Spleen (tissue), 11 donors: ENCODE results near the gene SIGLECL1. TPM values are rescaled to one million over a fixed set of nuclear protein-coding genes. Genes with fewer than 3 reads are reported as not detected.

Experiments used
- DNase-seq: peaks from one replicate; pipeline ENCODE4 v3.0.0-alpha.2; 2020
- H3K27ac ChIP-seq, 8 donors: fragments of 200-600 bp; sonication (generic) in 7 of 8; 1 replicate in 4 of 8; 2 replicates in 4 of 8; pipeline versions ENCODE4 v1.5.0 to v1.8.0; 2016 to 2021; ENCODE audit warnings: inconsistent platforms in 4 of 8, mild to moderate bottlenecking in 4 of 8, moderate library complexity in 1 of 8
- H3K27me3 ChIP-seq, 7 donors: fragments of 200-600 bp; sonication (generic) in 6 of 7; replicated peaks in 1 of 7; 1 replicate in 4 of 7; 2 replicates in 3 of 7; pipeline versions ENCODE4 v1.5.0 to v1.8.0; 2016 to 2021; ENCODE audit warnings: inconsistent platforms in 3 of 7, mild to moderate bottlenecking in 1 of 7
- H3K36me3 ChIP-seq, 6 donors: fragments of 200-600 bp; sonication (generic) in 5 of 6; 1 replicate in 4 of 6; 2 replicates in 2 of 6; pipeline versions ENCODE4 v1.5.0 to v1.8.0; 2016 to 2021; ENCODE audit warnings: inconsistent platforms in 2 of 6
- H3K4me1 ChIP-seq, 6 donors: fragments of 200-600 bp; sonication (generic) in 5 of 6; 1 replicate in 3 of 6; 2 replicates in 3 of 6; pipeline versions ENCODE4 v1.5.0 to v1.8.0; 2016 to 2021; ENCODE audit warnings: inconsistent platforms in 3 of 6
- H3K4me3 ChIP-seq, 8 donors: fragments of 200-600 bp; sonication (generic) in 7 of 8; 1 replicate in 4 of 8; 2 replicates in 4 of 8; pipeline versions ENCODE4 v1.5.0 to v1.8.0; 2016 to 2021; ENCODE audit warnings: inconsistent platforms in 4 of 8, mild to moderate bottlenecking in 4 of 8, moderate library complexity in 2 of 8
- H3K9me3 ChIP-seq, 8 donors: fragments of 200-600 bp; sonication (generic) in 7 of 8; 1 replicate in 4 of 8; 2 replicates in 4 of 8; pipeline versions ENCODE4 v1.5.0 to v1.8.0; 2016 to 2021; ENCODE audit warnings: inconsistent platforms in 4 of 8
- CTCF ChIP-seq, 11 experiments: fragments of 200-600 bp in 7 of 11; fragments of 450-650 bp in 4 of 11; sonication (generic) in 4 of 11; IDR thresholded peaks in 8 of 11; conservative IDR thresholded peaks in 3 of 11; 1 replicate in 7 of 11; 2 replicates in 4 of 11; pipeline versions ENCODE4 v1.4.0 to v1.8.0; 2016 to 2021; ENCODE audit warnings: antibody characterized with exemption in 11 of 11, inconsistent platforms in 4 of 11, mild to moderate bottlenecking in 1 of 11
- POLR2A ChIP-seq, 3 donors: fragments of 450-650 bp; IDR thresholded peaks; one replicate each; pipeline ENCODE4 v1.5.1; 2017; ENCODE audit warnings: antibody characterized with exemption in 3 of 3, mild to moderate bottlenecking in 1 of 3
- POLR2AphosphoS5 ChIP-seq, 3 donors: sonication (generic); formaldehyde crosslinking; IDR thresholded peaks; one replicate each; pipeline ENCODE4 v1.5.1; 2017; ENCODE audit warnings: antibody characterized with exemption in 3 of 3
- WGBS, 5 donors: extraction: QIAGEN DNeasy Blood & Tissue Kit in 3 of 5; methylation state at CpG; one replicate each; pipeline versions ENCODE4 v1.1.5 to v1.1.7; 2013 to 2018; 5-methylcytosine and 5-hydroxymethylcytosine counted together
- intact Hi-C: fragments of 100-400 bp; cut with DNase I; formaldehyde crosslinking; loops from one replicate; pipeline ENCODE4 v1.15.0; 2023; ENCODE audit warnings: low total_unique reads
- polyA plus RNA-seq, 3 donors: library from polyadenylated mRNA; stranded (reverse); fragments of 200-250 nt; gene quantifications; one replicate each; pipeline ENCODE4 v1.2.1, GENCODE V29; 2013
- total RNA-seq, 7 donors: library from RNA; depleted of rRNA in 3 of 7; stranded (reverse); fragments of >200 nt in 3 of 7; fragmentation: NEBNext Ultra II Directional in 4 of 7; extraction: Animal tissue kit (Norgen Biotek cat#: 25700) in 4 of 7; gene quantifications; one replicate each; pipeline versions ENCODE4 v1.1.0 to v1.2.1, GENCODE V29; 2016 to 2021
- donor health status: healthy with polysubstance abuse.
- donor health status: DM: no; HTN: no; CAD: no; lungs with moderate emphysema.
- donor health status: DM: no; HTN: no; CAD: no.
- donor health status: Bipolar disorder and iron deficiency.
- donor health status: healthy.
- donor health status: DM: no; HTN: no; CAD: no.
- donor health status: DM: yes; HTN: yes; CAD: no.

The SIGLECL1 gene
- total and polyA plus RNA-seq, 10 donors: 0.26 to 0.88 TPM; not detected in 8

DNA sequence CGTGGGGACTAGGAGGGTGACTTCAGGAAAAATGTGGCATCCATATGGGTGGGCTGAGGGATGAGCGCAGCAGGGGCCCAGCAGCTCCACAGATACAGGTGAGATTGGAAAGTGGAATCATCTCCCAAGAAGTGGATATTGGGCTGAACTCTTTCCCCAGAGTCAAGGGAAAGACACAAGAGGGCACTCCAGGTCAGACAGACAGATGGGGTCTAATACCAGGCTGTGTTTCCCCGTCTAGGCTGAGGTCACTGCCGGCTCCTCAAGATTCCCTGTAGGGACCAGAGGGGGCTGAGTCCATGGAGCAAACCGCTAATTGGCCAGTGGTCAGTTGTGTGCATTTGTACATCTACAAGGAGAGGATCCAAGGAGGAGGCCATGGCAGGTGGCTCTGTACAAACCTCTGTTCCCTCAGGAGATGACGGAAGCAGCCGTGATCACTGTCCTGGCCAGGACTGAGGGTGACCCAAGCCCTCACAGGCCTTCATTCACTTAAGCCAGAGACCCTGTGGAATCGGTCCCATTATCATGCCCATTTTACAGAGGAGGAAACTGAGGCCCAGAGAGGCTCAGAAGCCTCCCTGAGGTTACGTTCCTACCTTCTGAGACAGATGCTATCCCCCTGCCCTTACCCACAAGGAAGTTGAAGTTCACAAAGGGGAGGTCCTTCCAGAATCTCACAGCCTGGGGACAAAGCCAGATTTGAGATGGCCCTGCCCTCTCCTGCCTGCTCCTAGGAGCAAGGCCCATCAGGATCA lies 45.6 kb downstream of the SIGLECL1 start:
- DNase-seq: no peak
- WGBS, 5 donors: 59 to 68% (median 65%) methylated on average over 8 to 9 of the region's 9 CpGs
- no peaks in the 10 kb centered on the region for H3K36me3 ChIP-seq
- no peak overlapping the region for H3K4me3 ChIP-seq
- intact Hi-C loops: no loop called here
- TF ChIP-seq POLR2A (IDR thresholded peaks at IDR 0.05) (no peak), CTCF (IDR thresholded peaks at IDR 0.05 in 8 of 11, conservative IDR thresholded peaks at IDR 0.05 in 3 of 11) (no peak), POLR2AphosphoS5 (IDR thresholded peaks at IDR 0.05) (no peak)
- H3K27me3 ChIP-seq: peaks cover 0 to 61% (median 10%) of the 10 kb centered on the region in 7 donors
- H3K4me1 ChIP-seq: no peaks in the 10 kb centered on the region
- H3K9me3 ChIP-seq: no peaks in the 10 kb centered on the region
- no peak overlapping the region for H3K27ac ChIP-seq

- DNase-seq: no peak
Measured at GRCh38 chr19:51297406-51297805, 46.5 kb downstream of the SIGLECL1 start.

DNA sequence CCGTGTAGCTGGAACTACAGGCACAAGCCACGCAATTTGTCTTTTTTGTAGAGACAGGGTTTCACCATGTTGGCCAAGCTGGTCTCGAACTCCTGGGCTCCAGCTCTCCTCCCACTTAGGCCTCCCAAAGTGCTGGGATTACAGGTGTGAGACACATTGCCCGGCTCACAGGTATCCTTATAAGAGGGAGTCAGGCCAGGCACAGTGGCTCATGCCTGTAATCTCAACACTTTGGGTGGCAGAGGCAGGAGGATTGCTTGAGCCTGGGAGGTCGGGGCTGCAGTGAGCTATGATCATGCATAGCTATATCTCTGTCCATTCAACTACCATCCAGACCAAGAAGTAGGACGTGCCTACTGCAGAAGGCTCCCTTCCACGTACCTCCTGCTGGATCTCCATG lies 50.4 kb downstream of the SIGLECL1 start:
- 70 to 82% (median 79%) methylated on average over 6 to 7 of the region's 7 CpGs for WGBS, 5 donors
- Histone ChIP-seq H3K4me1 (no peaks in the 10 kb centered on the region), H3K9me3 (peaks cover 0 to 44% (median 40%) of the 10 kb centered on the region in 8 donors), H3K4me3 (no peak overlapping the region), H3K27ac (no peak overlapping the region), H3K27me3 (peaks cover 0 to 54% (median 0%) of the 10 kb centered on the region in 7 donors), H3K36me3 (no peaks in the 10 kb centered on the region)
- no peak for DNase-seq
- TF ChIP-seq CTCF (IDR thresholded peaks at IDR 0.05 in 8 of 11, conservative IDR thresholded peaks at IDR 0.05 in 3 of 11) (no peak), POLR2AphosphoS5 (IDR thresholded peaks at IDR 0.05) (no peak), POLR2A (IDR thresholded peaks at IDR 0.05) (no peak)
- intact Hi-C loops: no loop called here

More at GRCh38 chr19:51297406-51297805, 46.5 kb downstream of the SIGLECL1 start:
- TF ChIP-seq POLR2AphosphoS5 (IDR thresholded peaks at IDR 0.05) (no peak), CTCF (IDR thresholded peaks at IDR 0.05 in 8 of 11, conservative IDR thresholded peaks at IDR 0.05 in 3 of 11) (no peak), POLR2A (IDR thresholded peaks at IDR 0.05) (no peak)
- intact Hi-C loops: no loop called here
- no peaks in the 10 kb centered on the region for H3K36me3 ChIP-seq
- WGBS, 5 donors: 66 to 83% (median 78%) methylated on average over 5 of the region's 5 CpGs
- no peaks in the 10 kb centered on the region for H3K4me1 ChIP-seq
- H3K9me3 ChIP-seq: peaks cover 0 to 6% (median 4%) of the 10 kb centered on the region in 8 donors
- no peak overlapping the region for H3K27ac ChIP-seq
- peaks cover 0 to 65% (median 10%) of the 10 kb centered on the region in 7 donors for H3K27me3 ChIP-seq
- no peak overlapping the region for H3K4me3 ChIP-seq

GRCh38 chr19:51305479-51305878 lies 54.6 kb downstream of the SIGLECL1 start:
- whole genome bisulfite sequencing, 5 donors: 70 to 94% (median 87%) methylated on average over 3 of the region's 3 CpGs
- DNase-seq: no peak
- intact Hi-C loops: no loop called here

More at GRCh38 chr19:51305479-51305878, 54.6 kb downstream of the SIGLECL1 start:
- Histone ChIP-seq H3K27ac (no peak overlapping the region), H3K9me3 (peaks cover 0 to 69% (median 61%) of the 10 kb centered on the region in 8 donors), H3K27me3 (peaks cover 0 to 72% (median 23%) of the 10 kb centered on the region in 7 donors), H3K4me1 (no peaks in the 10 kb centered on the region), H3K36me3 (no peaks in the 10 kb centered on the region), H3K4me3 (no peak overlapping the region)
- TF ChIP-seq POLR2A (IDR thresholded peaks at IDR 0.05) (no peak), CTCF (IDR thresholded peaks at IDR 0.05 in 8 of 11, conservative IDR thresholded peaks at IDR 0.05 in 3 of 11) (no peak), POLR2AphosphoS5 (IDR thresholded peaks at IDR 0.05) (no peak)
